Measurements from ENCODE around the gene TASL. TPM values are rescaled to one million over a fixed set of nuclear protein-coding genes. Genes with fewer than 3 reads are reported as not detected.

Gene TASL
- total RNA-seq, 1 experiment from 2014 or later = not detected

DNA sequence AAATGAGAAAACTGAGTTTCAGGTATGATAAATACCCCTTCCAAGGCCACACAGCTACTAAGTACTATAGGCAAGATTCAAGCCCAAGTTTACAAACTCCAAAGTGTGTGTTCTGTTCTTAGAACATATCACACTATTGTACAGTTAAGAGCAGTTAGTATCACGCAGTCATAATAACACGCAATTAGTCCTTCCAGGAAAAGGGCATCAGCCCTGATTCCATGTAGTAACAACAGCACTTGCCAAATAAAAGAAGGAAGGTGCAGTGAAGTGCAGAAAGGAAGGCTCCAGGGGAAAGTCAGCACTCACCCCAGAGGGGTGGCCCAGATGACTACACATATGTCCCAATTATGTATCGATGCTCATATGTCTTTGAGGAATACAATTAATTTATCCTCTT lies 4.4 kb downstream of the TASL start:
- intact Hi-C loops (cut with micrococcal nuclease; ENCODE audit: unreplicated experiment) = no loop called here
- no peak overlapping the region for H3K4me2 ChIP-seq

DNA sequence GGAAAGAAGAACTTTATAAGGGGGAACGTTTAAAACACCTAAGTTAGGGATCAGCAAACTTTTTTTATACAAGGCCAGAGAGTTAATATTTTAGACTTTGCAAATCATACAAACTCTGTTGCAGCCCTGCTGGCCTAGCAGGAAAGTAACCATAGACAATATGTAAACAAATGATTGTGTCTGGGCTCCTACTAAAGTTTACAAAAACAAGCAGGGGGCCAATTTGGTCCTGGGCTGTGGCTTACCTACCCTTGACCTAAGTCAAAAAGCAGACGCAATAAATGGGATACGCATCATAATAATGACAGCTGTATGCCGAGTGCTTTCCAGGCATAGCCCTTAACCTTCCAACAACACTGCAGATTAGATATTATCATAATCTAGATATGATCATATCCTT lies 4.9 kb downstream of the TASL start:
- Histone ChIP-seq H3K9me3 (ENCODE audit: insufficient read depth, low read depth) (no peaks in the 10 kb centered on the region), H2AFZ (no peak overlapping the region), H4K20me1 (ENCODE audit: insufficient read depth) (no peaks in the 10 kb centered on the region), H3K79me2 (ENCODE audit: low read depth) (no peaks in the 10 kb centered on the region), H3F3A (ENCODE audit: insufficient read depth, low read depth) (no peaks in the 10 kb centered on the region), H3K36me3 (ENCODE audit: low read depth) (no peaks in the 10 kb centered on the region), H3K27me3 (ENCODE audit: insufficient read depth, low read depth) (no peaks in the 10 kb centered on the region), H3K4me3 (no peak overlapping the region), H3K4me2 (no peak overlapping the region), H3K9me2 (ENCODE audit: insufficient read depth) (no peaks in the 10 kb centered on the region), H3K27ac (no peak overlapping the region), H3K4me1 (replicated peaks; ENCODE audit: insufficient read depth) (no peaks in the 10 kb centered on the region)
- TF ChIP-seq, protein P1, sequence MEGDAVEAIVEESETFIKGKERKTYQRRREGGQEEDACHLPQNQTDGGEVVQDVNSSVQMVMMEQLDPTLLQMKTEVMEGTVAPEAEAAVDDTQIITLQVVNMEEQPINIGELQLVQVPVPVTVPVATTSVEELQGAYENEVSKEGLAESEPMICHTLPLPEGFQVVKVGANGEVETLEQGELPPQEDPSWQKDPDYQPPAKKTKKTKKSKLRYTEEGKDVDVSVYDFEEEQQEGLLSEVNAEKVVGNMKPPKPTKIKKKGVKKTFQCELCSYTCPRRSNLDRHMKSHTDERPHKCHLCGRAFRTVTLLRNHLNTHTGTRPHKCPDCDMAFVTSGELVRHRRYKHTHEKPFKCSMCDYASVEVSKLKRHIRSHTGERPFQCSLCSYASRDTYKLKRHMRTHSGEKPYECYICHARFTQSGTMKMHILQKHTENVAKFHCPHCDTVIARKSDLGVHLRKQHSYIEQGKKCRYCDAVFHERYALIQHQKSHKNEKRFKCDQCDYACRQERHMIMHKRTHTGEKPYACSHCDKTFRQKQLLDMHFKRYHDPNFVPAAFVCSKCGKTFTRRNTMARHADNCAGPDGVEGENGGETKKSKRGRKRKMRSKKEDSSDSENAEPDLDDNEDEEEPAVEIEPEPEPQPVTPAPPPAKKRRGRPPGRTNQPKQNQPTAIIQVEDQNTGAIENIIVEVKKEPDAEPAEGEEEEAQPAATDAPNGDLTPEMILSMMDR (conservative IDR thresholded peaks at IDR 0.05) = no peak
- no peak for TF ChIP-seq EZH2 (IDR thresholded peaks at IDR 0.05; ENCODE audit: low read depth)
- ChIA-PET POLR2A (ENCODE audit: unreplicated experiment) (no interaction called here), CTCF (no interaction called here)
- BruUV-seq (replicated peaks) = no TSS peak
- intact Hi-C loops (cut with micrococcal nuclease; ENCODE audit: unreplicated experiment) = no loop called here
- no peak for DNase-seq

More for the DNA sequence above, 4.4 kb downstream of the TASL start:
- BruUV-seq (replicated peaks) = no TSS peak
- TF ChIP-seq EZH2 (IDR thresholded peaks at IDR 0.05; ENCODE audit: low read depth) = no peak
- TF ChIP-seq, protein P1 (conservative IDR thresholded peaks at IDR 0.05) = no peak
- Histone ChIP-seq H3K27ac (no peak overlapping the region), H3K79me2 (ENCODE audit: low read depth) (no peaks in the 10 kb centered on the region), H4K20me1 (ENCODE audit: insufficient read depth) (no peaks in the 10 kb centered on the region), H3K9me3 (ENCODE audit: insufficient read depth, low read depth) (no peaks in the 10 kb centered on the region), H3K36me3 (ENCODE audit: low read depth) (no peaks in the 10 kb centered on the region), H3K4me1 (replicated peaks; ENCODE audit: insufficient read depth) (no peaks in the 10 kb centered on the region), H3K4me3 (no peak overlapping the region), H3F3A (ENCODE audit: insufficient read depth, low read depth) (no peaks in the 10 kb centered on the region), H2AFZ (no peak overlapping the region), H3K9me2 (ENCODE audit: insufficient read depth) (no peaks in the 10 kb centered on the region), H3K27me3 (ENCODE audit: insufficient read depth, low read depth) (no peaks in the 10 kb centered on the region)
- no peak for DNase-seq
- CTCF ChIA-PET = no interaction called here
- POLR2A ChIA-PET (ENCODE audit: unreplicated experiment) = no interaction called here

DNA sequence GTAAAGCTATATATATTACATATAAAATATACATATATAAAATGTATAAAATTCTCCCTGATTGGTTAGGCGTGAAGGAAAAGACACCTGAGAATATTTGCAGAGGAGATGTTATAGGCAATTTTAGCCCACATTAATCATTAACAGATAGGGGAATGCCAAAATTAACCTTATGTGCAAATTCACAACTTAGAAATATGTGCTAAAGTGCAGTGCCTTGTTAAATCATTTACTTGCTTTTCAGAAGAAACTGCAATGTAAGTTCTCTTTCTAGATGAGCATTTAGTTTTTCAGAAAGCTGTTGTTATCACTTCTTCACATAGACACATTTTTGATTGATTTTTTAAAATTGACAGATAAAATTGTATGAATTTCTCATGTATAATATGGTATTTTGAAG lies 5.6 kb downstream of the TASL start:
- H4K20me1 ChIP-seq (ENCODE audit: insufficient read depth) = no peaks in the 10 kb centered on the region
- H3K79me2 ChIP-seq (ENCODE audit: low read depth) = no peaks in the 10 kb centered on the region
- H3K4me2 ChIP-seq = no peak overlapping the region
- H3K27me3 ChIP-seq (ENCODE audit: insufficient read depth, low read depth) = no peaks in the 10 kb centered on the region
- H3K36me3 ChIP-seq (ENCODE audit: low read depth) = no peaks in the 10 kb centered on the region
- intact Hi-C loops (cut with micrococcal nuclease; ENCODE audit: unreplicated experiment) = no loop called here
- H3K9me2 ChIP-seq (ENCODE audit: insufficient read depth) = no peaks in the 10 kb centered on the region
- DNase-seq = no peak
- H3K4me3 ChIP-seq = no peak overlapping the region
- ChIA-PET POLR2A (ENCODE audit: unreplicated experiment) (no interaction called here), CTCF (no interaction called here)
- H3F3A ChIP-seq (ENCODE audit: insufficient read depth, low read depth) = no peaks in the 10 kb centered on the region
- no peaks in the 10 kb centered on the region for H3K9me3 ChIP-seq (ENCODE audit: insufficient read depth, low read depth)
- BruUV-seq (replicated peaks) = no TSS peak
- no peak overlapping the region for H3K27ac ChIP-seq
- H2AFZ ChIP-seq = no peak overlapping the region
- TF ChIP-seq, protein P1 (conservative IDR thresholded peaks at IDR 0.05) = no peak
- no peak for TF ChIP-seq EZH2 (IDR thresholded peaks at IDR 0.05; ENCODE audit: low read depth)
- H3K4me1 ChIP-seq (replicated peaks; ENCODE audit: insufficient read depth) = no peaks in the 10 kb centered on the region
